ENCODE results near the gene ECEL1.
"Not testable (repeated sequence)": the region's sequence is repeated elsewhere in the genome, so short reads cannot be mapped to it uniquely, and the experiment has no call there.

ECEL1 gene

GRCh38 chr2:232458661-232459418 lies 28.8 kb downstream of the ECEL1 start:
- peak; percentile 14 for DNase-seq (ENCODE audit: low spot score)

DNA sequence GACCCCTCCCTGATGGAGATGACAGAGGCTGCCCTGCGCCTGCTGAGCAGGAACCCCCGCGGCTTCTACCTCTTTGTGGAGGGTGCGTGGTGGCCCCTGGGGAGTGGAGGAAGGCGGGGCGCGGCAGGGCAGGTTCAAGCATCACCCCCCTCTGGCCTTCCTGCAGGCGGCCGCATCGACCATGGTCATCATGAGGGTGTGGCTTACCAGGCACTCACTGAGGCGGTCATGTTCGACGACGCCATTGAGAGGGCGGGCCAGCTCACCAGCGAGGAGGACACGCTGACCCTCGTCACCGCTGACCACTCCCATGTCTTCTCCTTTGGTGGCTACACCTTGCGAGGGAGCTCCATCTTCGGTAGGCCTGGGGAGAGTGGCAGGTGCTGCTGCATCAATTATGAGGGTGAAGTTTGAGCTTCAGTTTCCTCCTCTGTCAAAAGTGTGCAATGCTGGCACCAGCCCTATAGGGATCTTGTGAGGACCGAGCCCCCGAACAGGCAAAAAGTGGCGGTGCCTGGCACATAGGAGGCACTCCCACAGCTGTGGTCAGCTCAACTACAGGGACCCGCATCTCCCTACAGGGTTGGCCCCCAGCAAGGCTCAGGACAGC lies 29.5 kb downstream of the ECEL1 start:
- DNase-seq (ENCODE audit: low spot score), result no peak

- DNase-seq (ENCODE audit: low spot score), result peak; percentile 11
These were observed 30.3 kb downstream of the ECEL1 start for GRCh38 chr2:232457121-232458011.

DNA sequence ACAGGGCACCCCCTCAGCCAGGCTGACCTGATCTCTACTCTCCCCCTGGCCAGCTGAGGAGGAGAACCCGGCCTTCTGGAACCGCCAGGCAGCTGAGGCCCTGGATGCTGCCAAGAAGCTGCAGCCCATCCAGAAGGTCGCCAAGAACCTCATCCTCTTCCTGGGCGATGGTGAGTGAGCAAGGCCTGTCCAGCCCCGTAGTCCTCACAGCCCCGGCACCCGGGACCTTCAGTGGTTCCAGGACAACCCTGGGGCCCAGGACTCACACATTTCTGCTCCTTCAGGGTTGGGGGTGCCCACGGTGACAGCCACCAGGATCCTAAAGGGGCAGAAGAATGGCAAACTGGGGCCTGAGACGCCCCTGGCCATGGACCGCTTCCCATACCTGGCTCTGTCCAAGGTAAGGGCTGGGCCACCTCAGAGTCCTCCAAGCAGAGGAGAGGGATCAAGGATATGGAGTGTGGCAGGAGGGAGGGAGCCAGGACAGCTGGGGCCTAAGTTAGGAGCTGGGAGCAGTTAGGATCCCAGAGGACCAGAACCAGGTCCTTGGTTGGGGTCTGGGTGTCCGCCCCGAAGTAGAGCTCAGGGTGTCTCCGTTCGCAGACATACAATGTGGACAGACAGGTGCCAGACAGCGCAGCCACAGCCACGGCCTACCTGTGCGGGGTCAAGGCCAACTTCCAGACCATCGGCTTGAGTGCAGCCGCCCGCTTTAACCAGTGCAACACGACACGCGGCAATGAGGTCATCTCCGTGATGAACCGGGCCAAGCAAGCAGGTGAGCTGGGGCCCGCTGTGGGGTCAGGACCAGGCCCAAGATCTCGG lies 31.1 kb downstream of the ECEL1 start:
- no peak for DNase-seq (ENCODE audit: low spot score)

DNA sequence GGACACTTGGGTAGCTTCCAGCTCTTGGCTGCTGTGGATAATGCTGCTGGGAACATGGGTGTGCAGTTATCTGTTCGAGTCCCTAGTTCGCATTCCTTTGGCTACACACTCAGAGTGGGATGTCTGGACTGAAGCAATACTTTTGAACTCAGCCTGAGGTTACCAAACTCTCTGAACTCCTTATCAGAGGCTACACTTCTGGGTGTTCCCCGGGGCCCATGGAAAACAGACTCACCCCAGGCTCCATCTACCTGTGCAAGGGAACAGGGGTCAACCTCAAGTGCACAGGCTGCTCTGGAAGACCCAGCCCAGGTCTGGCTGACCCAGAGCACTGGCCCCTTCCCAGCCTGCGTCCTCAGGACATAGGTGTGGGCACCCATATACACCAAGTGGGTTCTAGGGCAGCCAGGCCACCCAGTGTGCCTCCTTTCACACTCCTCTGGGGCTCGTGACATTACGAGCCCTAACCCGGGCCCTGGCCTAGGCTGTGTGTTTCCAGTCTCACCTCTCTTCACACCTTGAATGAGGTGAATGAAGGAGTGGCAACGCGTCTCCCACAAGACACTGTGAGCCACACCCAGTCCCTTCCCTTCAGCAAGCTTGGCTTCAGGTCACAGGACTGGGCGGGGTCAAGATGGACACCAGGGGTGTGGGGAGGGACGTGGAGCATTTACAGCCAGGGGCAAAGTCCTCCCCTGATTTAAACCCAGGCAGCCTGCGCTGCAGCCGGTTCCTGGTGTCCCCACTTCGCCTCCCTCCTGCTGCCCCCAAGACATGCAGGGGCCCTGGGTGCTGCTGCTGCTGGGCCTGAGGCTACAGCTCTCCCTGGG lies 32.0 kb downstream of the ECEL1 start, which contains the start of gene ALPI:
TSS of gene ALPI (plus strand) at position 728 of the 830 bp plus-strand sequence. CDS start at position 775, 47 bp downstream.
- no peak for DNase-seq (ENCODE audit: low spot score)

- no peak for DNase-seq (ENCODE audit: low spot score)
These were observed 33.0 kb downstream of the ECEL1 start for GRCh38 chr2:232454630-232455029.

DNA sequence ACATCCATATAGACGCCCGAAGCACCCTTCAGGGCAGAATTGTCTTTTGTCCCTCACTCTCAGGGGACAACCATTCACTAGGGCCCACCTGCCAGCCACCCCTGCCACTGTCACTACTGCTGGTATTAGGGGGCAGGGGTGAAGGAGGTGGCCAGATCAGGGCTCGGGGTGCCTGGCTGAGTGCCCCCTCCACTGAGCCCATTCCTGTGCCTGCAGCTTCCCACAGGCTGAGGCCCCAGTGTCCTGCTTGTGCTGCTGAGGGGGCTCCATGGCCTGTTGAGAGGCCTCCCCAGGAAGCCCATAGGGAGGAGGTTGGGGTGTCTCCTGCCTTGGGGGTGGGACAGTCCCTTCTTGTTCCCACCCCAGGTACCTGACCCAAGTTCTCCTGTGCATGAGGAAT lies 36.0 kb downstream of the ECEL1 start:
- DNase-seq (ENCODE audit: low spot score), result not testable (repeated sequence)

GRCh38 chr2:232449964-232450363 lies 37.7 kb downstream of the ECEL1 start:
- DNase-seq (ENCODE audit: low spot score), result no peak

GRCh38 chr2:232448304-232448690 lies 39.3 kb downstream of the ECEL1 start:
- DNase-seq (ENCODE audit: low spot score), result no peak

DNA sequence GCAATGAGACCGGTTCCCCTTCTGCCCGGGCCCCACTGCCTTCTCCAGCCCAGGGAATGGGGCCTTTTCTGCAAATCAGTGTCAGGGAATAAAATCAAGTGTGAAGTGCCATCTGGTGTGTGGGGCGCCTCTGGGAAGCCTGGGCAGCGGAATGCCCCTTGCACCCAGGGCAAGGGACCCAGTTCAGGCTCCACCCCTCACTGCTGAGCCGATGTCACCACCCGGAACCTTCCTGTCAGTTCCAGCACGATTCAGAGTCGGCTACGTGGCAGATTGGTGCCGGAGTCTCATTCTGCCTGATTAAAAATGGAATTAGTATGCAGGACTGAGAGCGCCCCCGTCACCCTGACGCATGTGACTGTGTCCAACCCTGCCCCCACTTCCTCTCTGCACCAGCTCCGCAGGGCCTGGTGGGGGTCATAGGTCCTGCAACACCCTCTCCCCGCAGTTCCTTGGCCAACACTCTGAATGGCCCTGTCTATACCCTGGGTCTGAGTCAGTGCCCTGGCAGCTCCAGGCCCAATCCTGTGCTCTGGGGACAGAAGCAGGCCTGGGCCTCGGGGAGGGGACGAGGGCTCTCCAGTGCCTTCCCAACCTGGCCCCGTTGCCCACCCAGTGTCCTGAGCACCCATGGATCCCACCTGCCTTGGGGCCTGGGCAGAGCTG lies 39.9 kb downstream of the ECEL1 start:
- DNase-seq (ENCODE audit: low spot score), result peak; percentile 20

DNA sequence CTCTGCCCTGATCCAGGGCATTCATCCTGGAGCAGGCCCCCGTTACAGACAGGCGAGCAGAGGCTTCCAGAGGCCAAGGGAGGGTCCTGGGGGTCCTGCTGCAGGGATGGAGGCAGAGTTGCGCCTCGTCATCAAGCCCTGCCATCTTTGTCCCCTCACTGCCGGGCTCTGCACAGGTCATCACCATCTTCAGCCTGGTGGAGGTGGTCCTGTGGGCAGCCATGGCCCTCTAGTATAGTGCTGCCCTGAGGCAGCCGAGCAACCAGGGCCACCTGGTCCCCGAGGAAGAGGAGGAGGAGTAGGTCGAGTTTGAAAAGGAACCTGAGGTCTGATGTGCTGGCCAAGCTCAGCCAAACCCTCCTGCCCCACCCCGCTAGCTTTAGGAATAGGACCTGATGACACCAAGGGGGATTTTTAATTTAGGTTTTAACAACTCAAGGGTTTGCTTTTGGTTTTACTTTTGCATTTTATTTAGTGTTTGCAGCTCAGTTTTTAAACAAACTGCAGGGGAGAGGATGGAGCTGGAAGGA lies 40.5 kb downstream of the ECEL1 start:
- DNase-seq (ENCODE audit: low spot score), result no peak

GRCh38 chr2:232446266-232446777 lies 41.3 kb downstream of the ECEL1 start:
- peak; percentile 60 for DNase-seq (ENCODE audit: low spot score)

- DNase-seq (ENCODE audit: low spot score), result not testable (repeated sequence)
These were observed 42.3 kb downstream of the ECEL1 start for GRCh38 chr2:232445149-232445885.

DNA sequence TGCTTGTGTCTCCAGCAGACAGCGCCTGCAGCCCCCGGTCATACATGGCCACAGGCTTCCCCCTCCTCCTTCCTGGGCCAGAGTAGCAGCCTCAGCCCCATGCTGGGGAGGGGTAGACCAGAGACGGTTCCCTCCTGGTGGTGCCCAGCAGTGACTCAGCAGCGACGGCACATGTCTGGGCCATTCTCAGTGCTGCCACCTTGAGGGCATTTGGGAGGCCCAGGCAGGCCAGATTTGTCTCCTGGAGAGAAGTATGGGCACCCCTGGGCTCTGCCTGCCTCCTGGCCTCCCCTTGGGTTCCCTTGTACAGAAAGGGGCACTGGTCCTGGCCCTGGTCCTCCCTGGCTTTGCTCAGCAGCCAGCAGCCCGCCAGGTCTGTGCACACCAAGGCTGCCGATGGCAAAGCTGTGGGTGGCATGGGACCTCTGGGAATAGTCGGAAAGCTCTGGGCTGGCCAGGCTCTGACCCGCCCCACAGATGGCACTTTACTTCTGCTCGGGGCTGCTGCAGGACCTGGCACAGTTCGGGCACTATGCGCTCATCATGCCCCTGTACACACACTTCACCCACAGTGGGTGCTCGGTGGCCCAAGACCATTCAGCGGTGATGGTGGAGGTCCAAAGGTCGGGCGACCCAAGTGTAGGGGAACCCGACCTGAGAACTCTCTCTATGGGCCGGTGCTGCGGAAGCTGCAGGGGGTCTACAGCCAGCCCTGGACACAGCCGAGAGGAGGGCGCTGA lies 43.1 kb downstream of the ECEL1 start:
- peak; percentile 65 for DNase-seq (ENCODE audit: low spot score)

DNA sequence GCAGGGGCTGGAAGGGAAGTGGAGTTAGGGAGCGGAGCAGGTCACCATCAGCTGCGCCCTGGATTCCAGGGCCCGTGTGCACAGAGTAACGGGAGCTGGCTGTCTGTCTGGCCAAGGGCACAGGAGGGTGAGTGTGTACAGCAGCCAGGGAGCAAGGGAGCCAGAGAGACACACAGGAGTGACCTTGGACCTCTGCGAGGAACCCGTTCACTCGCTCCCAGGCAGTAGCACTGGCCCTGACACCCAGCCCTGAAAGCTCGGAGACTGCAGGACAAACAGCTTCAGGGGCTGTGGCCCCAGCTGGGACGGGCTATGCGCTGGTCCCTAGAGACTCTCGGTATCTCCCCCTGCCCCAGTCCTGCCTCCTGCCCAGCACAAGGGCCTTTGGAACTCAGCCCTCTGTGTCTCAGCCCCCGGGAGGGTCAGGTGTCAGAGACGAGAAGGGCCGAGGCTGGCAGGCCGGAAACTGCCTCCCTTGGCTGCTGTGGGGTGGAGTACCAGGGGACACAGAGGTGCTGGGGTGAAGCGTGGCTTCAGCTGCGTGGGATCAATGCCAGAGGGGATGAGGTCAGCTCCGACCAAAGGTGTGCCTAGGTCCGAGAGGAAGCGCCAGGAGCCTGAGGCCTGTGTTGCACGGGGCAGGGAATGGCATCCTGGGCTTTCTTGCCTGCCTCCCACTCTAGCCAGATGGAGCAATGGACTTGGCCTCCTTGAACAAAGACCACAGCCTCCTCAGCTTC lies 43.8 kb downstream of the ECEL1 start:
- not testable (repeated sequence) for DNase-seq (ENCODE audit: low spot score)

DNA sequence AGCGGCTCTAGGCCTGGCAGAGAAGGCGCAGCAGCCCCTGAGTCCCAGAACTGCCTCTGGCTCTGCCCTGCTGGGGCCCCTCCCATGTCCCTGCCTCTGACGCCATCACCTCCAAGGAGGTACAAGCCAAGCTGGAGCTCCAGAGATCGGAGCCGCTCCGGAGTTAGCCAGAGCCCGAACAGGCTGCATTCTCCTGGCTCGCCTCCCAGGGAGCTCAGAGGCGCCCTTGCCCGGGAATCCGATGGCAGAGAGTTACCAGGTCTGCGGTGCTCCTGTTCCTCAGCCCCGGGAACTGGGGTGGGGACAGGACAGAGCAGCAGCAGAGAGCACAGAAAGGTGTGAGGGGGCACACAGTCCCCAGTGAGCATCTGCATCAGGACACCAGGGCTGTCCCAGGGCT lies 44.6 kb downstream of the ECEL1 start:
- DNase-seq (ENCODE audit: low spot score), result not testable (repeated sequence)

GRCh38 chr2:232442431-232442830 lies 45.2 kb downstream of the ECEL1 start:
- DNase-seq (ENCODE audit: low spot score), result not testable (repeated sequence)

GRCh38 chr2:232441922-232442321 lies 45.7 kb downstream of the ECEL1 start:
- DNase-seq (ENCODE audit: low spot score), result not testable (repeated sequence)

Measured in D341Med (cell line).